PC-9 (cell line): Measurements from ENCODE around the gene SASH1. TPM values are rescaled to one million over a fixed set of nuclear protein-coding genes. Genes with fewer than 3 reads are reported as not detected.
A peak's percentile ranks its signal among the peaks of the same experiment; 100 is the strongest.

ENCODE experiments used
- BruUV-seq: library from RNA; stranded (reverse); fragments of 400-500 nt; replicated peaks from 2 replicates; lab custom pipeline; 2021; lab: Mats Ljungman, UMichigan
- CTCF ChIA-PET: fragments of 300-600 bp; sonication (Branson Sonifier 250); formaldehyde crosslinking; loops from one replicate; lab custom pipeline; 2022; ENCODE audit warnings: antibody characterized with exemption; lab: Charles Lee
- POLR2A ChIA-PET: fragments of 300-600 bp; sonication (Branson Sonifier 250); formaldehyde crosslinking; loops from one replicate; lab custom pipeline; 2022; ENCODE audit warnings: antibody characterized with exemption; ENCODE audit not compliant: unreplicated experiment; lab: Charles Lee
- DNase-seq, 2 experiments: peaks; one replicate each; pipeline versions ENCODE4 v3.0.0 to v3.0.0-alpha.2; 2015 to 2022; ENCODE audit warnings: mixed read lengths in 1 of 2
- H2AFZ ChIP-seq: fragments of 200-600 bp; sonication (generic); 2 replicates; pipeline ENCODE4 v1.8.1; 2017; ENCODE audit warnings: antibody characterized with exemption
- H3F3A ChIP-seq: fragments of 200-600 bp; sonication (generic); 2 replicates; pipeline ENCODE4 v1.8.1; 2017; ENCODE audit warnings: antibody characterized with exemption, mild to moderate bottlenecking, low read depth; ENCODE audit not compliant: insufficient read depth
- H3K27ac ChIP-seq: fragments of 200-600 bp; sonication (generic); 2 replicates; pipeline ENCODE4 v1.6.1; 2016; ENCODE audit warnings: mixed run types
- H3K27me3 ChIP-seq: fragments of 200-600 bp; sonication (generic); 2 replicates; pipeline ENCODE4 v1.6.1; 2016; ENCODE audit warnings: low read depth, mixed run types; ENCODE audit not compliant: insufficient read depth
- H3K36me3 ChIP-seq: fragments of 200-600 bp; sonication (generic); 2 replicates; pipeline ENCODE4 v1.6.1; 2016; ENCODE audit warnings: low read depth, mixed run types
- H3K4me1 ChIP-seq: fragments of 200-600 bp; sonication (generic); replicated peaks from 2 replicates; pipeline ENCODE4 v1.6.1; 2016; ENCODE audit warnings: mixed run types; ENCODE audit not compliant: insufficient read depth
- H3K4me2 ChIP-seq: fragments of 200-600 bp; sonication (generic); 2 replicates; pipeline ENCODE4 v1.6.1; 2017; ENCODE audit warnings: mixed run types
- H3K4me3 ChIP-seq: fragments of 200-600 bp; sonication (generic); 2 replicates; pipeline ENCODE4 v1.6.1; 2016; ENCODE audit warnings: mixed run types
- H3K79me2 ChIP-seq: fragments of 200-600 bp; sonication (generic); 2 replicates; pipeline ENCODE4 v1.6.1; 2017; ENCODE audit warnings: low read depth, mixed run types
- H3K9me2 ChIP-seq: fragments of 200-600 bp; sonication (generic); 2 replicates; pipeline ENCODE4 v1.8.1; 2017; ENCODE audit warnings: mild to moderate bottlenecking; ENCODE audit not compliant: insufficient read depth
- H3K9me3 ChIP-seq: fragments of 200-600 bp; sonication (generic); 2 replicates; pipeline ENCODE4 v1.8.1; 2016; ENCODE audit warnings: low read depth; ENCODE audit not compliant: insufficient read depth
- H4K20me1 ChIP-seq: fragments of 200-600 bp; sonication (generic); 2 replicates; pipeline ENCODE4 v1.8.1; 2017; ENCODE audit not compliant: insufficient read depth
- EZH2 ChIP-seq: fragments of 200-600 bp; sonication (generic); IDR thresholded peaks from 2 replicates; pipeline ENCODE4 v1.8.0; 2017; ENCODE audit warnings: antibody characterized with exemption, low read depth
- intact Hi-C: fragments of 100-400 bp; cut with micrococcal nuclease; formaldehyde crosslinking; loops from one replicate; pipeline ENCODE4 v1.10.0; 2022; ENCODE audit not compliant: unreplicated experiment
- total RNA-seq: library from RNA; stranded (reverse); gene quantifications from 2 replicates; pipeline ENCODE4 v1.2.3, GENCODE V29; 2021
- TF ChIP-seq, protein P1 (sequence below): fragments of 200-600 bp; sonication (generic); conservative IDR thresholded peaks from 2 replicates; pipeline ENCODE4 v1.6.1; 2017; ENCODE audit warnings: mixed run types, antibody characterized with exemption, mild to moderate bottlenecking, moderate library complexity

SASH1 gene
- total RNA-seq, 1 experiment from 2014 or later, result 32.9 TPM

DNA sequence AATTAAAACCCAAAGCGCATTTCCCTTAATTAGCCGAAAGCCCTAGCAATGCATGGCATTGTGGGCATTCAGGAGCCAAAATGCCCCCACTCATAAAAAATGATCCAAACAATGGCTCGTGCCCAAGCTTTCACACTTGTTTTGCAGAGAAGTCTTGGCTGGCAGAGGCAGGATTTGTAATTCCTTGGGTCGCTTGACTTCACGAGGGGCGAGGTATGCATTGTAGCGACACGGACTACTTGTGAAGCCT lies 613 bp upstream of the SASH1 start:
- H3F3A ChIP-seq, result no peaks in the 10 kb centered on the region; the same call in 1 of the 2 replicates
- peak overlapping the region; percentile 85 for H3K27ac ChIP-seq
- no peak for TF ChIP-seq EZH2
- TF ChIP-seq, protein P1, sequence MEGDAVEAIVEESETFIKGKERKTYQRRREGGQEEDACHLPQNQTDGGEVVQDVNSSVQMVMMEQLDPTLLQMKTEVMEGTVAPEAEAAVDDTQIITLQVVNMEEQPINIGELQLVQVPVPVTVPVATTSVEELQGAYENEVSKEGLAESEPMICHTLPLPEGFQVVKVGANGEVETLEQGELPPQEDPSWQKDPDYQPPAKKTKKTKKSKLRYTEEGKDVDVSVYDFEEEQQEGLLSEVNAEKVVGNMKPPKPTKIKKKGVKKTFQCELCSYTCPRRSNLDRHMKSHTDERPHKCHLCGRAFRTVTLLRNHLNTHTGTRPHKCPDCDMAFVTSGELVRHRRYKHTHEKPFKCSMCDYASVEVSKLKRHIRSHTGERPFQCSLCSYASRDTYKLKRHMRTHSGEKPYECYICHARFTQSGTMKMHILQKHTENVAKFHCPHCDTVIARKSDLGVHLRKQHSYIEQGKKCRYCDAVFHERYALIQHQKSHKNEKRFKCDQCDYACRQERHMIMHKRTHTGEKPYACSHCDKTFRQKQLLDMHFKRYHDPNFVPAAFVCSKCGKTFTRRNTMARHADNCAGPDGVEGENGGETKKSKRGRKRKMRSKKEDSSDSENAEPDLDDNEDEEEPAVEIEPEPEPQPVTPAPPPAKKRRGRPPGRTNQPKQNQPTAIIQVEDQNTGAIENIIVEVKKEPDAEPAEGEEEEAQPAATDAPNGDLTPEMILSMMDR, result no peak
- H3K4me2 ChIP-seq, result peak overlapping the region; percentile 93
- no peak for DNase-seq
- H3K36me3 ChIP-seq, result 0 out of 2 replicates have a peak, but pooled peaks cover 13% of the 10 kb centered on the region
- ChIA-PET POLR2A (interaction anchor here (0.6 kb wide), 1 partner anchor 100 kb away, joined by 3 read pairs; no protein-coding TSS in a partner anchor), CTCF (no interaction called here)
- peaks cover 36% of the 10 kb centered on the region for H3K4me1 ChIP-seq
- no peaks in the 10 kb centered on the region for H3K9me3 ChIP-seq
- no peaks in the 10 kb centered on the region for H4K20me1 ChIP-seq
- peak overlapping the region; percentile 79 for H3K4me3 ChIP-seq
- intact Hi-C loops, result loop anchor here (1.0 to 10.0 kb wide), 5 partner anchors 35 to 149 kb away; no protein-coding TSS in a partner anchor
- H3K27me3 ChIP-seq, result no peaks in the 10 kb centered on the region
- H3K9me2 ChIP-seq, result no peaks in the 10 kb centered on the region; the same call in 1 of the 2 replicates
- H2AFZ ChIP-seq, result peak overlapping the region; percentile 84
- no TSS peak for BruUV-seq
- peaks cover 37% of the 10 kb centered on the region for H3K79me2 ChIP-seq

DNA sequence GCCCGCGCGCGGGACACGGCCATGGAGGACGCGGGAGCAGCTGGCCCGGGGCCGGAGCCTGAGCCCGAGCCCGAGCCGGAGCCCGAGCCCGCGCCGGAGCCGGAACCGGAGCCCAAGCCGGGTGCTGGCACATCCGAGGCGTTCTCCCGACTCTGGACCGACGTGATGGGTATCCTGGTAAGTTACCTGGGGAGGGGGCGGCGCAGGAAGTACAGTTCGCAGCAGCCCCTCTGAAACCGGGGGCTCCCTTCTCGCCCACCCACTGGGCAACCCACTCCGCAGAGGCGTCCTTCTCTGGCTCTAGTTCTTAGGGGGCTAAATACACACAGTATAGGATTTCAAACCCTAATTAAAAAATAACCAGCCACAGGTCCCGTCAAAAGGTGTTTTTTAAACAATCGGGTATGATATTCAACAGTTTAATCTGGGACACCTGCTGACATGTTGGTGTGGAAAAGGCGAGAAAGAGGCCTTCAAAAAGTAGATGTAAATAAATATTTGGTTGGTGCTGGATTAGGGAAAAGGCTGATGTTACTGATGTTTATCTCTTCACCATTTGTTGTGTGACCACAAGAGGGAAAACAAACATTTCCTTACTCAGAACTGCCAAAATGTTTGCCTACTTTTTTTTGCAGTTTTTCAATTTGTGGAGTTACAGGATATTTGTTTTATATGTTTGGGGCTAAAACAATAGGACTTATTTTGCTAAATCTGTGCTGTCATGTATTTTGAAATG lies 577 bp downstream of the SASH1 start:
- H3K9me3 ChIP-seq, result no peaks in the 10 kb centered on the region
- intact Hi-C loops, result loop anchor here (1.0 to 10.0 kb wide), 4 partner anchors 62 to 150 kb away; no protein-coding TSS in a partner anchor
- H3K4me2 ChIP-seq, result peak overlapping the region; percentile 80
- no peaks in the 10 kb centered on the region for H4K20me1 ChIP-seq
- no peaks in the 10 kb centered on the region; the same call in 1 of the 2 replicates for H3F3A ChIP-seq
- POLR2A ChIA-PET, result interaction anchor here (0.7 kb wide), 1 partner anchor 78 kb away, joined by 5 read pairs; no protein-coding TSS in a partner anchor
- H3K79me2 ChIP-seq, result peaks cover 45% of the 10 kb centered on the region
- no peak for TF ChIP-seq EZH2
- TF ChIP-seq, protein P1, result no peak
- peaks cover 36% of the 10 kb centered on the region for H3K4me1 ChIP-seq
- H3K36me3 ChIP-seq, result 0 out of 2 replicates have a peak, but pooled peaks cover 13% of the 10 kb centered on the region
- H2AFZ ChIP-seq, result peak overlapping the region; percentile 82; the same call in 1 of the 2 replicates
- H3K4me3 ChIP-seq, result peak overlapping the region; percentile 79
- H3K27me3 ChIP-seq, result no peaks in the 10 kb centered on the region
- no TSS peak for BruUV-seq
- no peaks in the 10 kb centered on the region; the same call in 1 of the 2 replicates for H3K9me2 ChIP-seq
- peak in 1 of 2 experiments; percentile 71 for DNase-seq
- CTCF ChIA-PET, result no interaction called here
- peak overlapping the region; percentile 66 for H3K27ac ChIP-seq

DNA sequence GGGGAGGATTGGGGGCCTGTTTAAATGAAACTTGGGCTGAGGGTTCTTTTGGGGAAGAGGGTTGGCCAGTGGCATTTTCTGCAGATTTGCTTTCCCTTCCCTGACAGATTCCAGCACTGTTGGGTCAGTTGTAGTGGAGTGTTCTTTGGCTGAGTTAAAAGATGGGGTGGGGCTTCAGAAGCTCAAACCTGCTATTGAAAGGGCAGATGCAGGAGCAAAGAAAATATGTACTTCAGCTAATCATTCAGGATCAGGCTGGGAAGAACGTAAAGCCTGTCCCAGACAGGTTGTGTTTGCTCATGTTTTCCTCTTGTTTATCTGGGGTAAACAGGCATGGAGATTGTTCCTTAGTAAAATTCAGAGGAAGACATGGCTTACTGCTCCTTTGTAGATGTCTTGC lies 2.5 kb downstream of the SASH1 start:
- Histone ChIP-seq H3K4me3 (no peak overlapping the region), H3K79me2 (peaks cover 54% of the 10 kb centered on the region), H4K20me1 (no peaks in the 10 kb centered on the region), H3K9me3 (no peaks in the 10 kb centered on the region), H3K4me2 (peak overlapping the region; percentile 31; the same call in 1 of the 2 replicates), H3F3A (no peaks in the 10 kb centered on the region; the same call in 1 of the 2 replicates), H3K9me2 (no peaks in the 10 kb centered on the region; the same call in 1 of the 2 replicates), H3K36me3 (peaks cover 13% of the 10 kb centered on the region; the same call in 1 of the 2 replicates), H3K27ac (no peak overlapping the region), H3K4me1 (peaks cover 40% of the 10 kb centered on the region), H2AFZ (no peak overlapping the region), H3K27me3 (no peaks in the 10 kb centered on the region)
- BruUV-seq, result no TSS peak
- ChIA-PET POLR2A (no interaction called here), CTCF (interaction anchor here (0.6 kb wide), 1 partner anchor 897 kb away, joined by 4 read pairs; no protein-coding TSS in a partner anchor)
- intact Hi-C loops, result loop anchor here (10.0 kb wide), 1 partner anchor 60 kb away; no protein-coding TSS in a partner anchor
- TF ChIP-seq, protein P1, result no peak
- no peak for TF ChIP-seq EZH2
- DNase-seq, result no peak
